ENCODE measurements around the gene SIAH1. TPM values are rescaled to one million over a fixed set of nuclear protein-coding genes. Genes with fewer than 3 reads are reported as not detected.

The SIAH1 gene
- total and polyA plus RNA-seq, 9 of the 15 experiments (the other 6 are each of a cell fraction or from before 2014, with no cell fraction given): 4.1 to 14.3 (median 12.5) TPM

- TF ChIP-seq FOXP4 (CRISPR knock-in tag; IDR thresholded peaks at IDR 0.05; ENCODE audit: borderline replicate concordance): no peak
- TF ChIP-seq MAFG (tag; conservative IDR thresholded peaks at IDR 0.05): no peak
- TF ChIP-seq ZNF740 (CRISPR knock-in tag; IDR thresholded peaks at IDR 0.05): no peak
- TF ChIP-seq ZNF740 (tag; IDR thresholded peaks at IDR 0.05): no peak
- TF ChIP-seq CREB5 (CRISPR knock-in tag; IDR thresholded peaks at IDR 0.05): no peak
- no peak for TF ChIP-seq SRSF1 (IDR thresholded peaks at IDR 0.05; ENCODE audit: low read depth, low read length)
- no peak for TF ChIP-seq POLR3G (IDR thresholded peaks at IDR 0.05; ENCODE audit: extremely low read depth, insufficient read length, insufficient replicate concordance)
- no peak for TF ChIP-seq DEAF1 (CRISPR knock-in tag; IDR thresholded peaks at IDR 0.05)
- no peak for TF ChIP-seq HDAC8 (tag; IDR thresholded peaks at IDR 0.05)
- TF ChIP-seq CBX1 (IDR thresholded peaks at IDR 0.05; ENCODE audit: low read depth): no peak
- peak; percentile 55 for TF ChIP-seq ZFX (CRISPR knock-in tag; IDR thresholded peaks at IDR 0.05)
- TF ChIP-seq ZNF449 (CRISPR knock-in tag; IDR thresholded peaks at IDR 0.05): no peak
- peak; percentile 89 to 91 for TF ChIP-seq NRF1 (conservative IDR thresholded peaks at IDR 0.05 in 1 of 2, IDR thresholded peaks at IDR 0.05 in 1 of 2)
- TF ChIP-seq NCOA2 (IDR thresholded peaks at IDR 0.05; ENCODE audit: partially characterized antibody in 2 of 2): no peak
- TF ChIP-seq ZSCAN32 (CRISPR knock-in tag; IDR thresholded peaks at IDR 0.05): no peak
- no peak for TF ChIP-seq BHLHE40 (IDR thresholded peaks at IDR 0.05; ENCODE audit: low read length)
- TF ChIP-seq ESRRA (IDR thresholded peaks at IDR 0.05; ENCODE audit: borderline replicate concordance, low read depth): no peak
- TF ChIP-seq POLR2B (IDR thresholded peaks at IDR 0.05; ENCODE audit: low read depth, partially characterized antibody): peak; percentile 70
- no peak for TF ChIP-seq ZNF785 (CRISPR knock-in tag; IDR thresholded peaks at IDR 0.05)
- TF ChIP-seq FUS (optimal IDR thresholded peaks at IDR 0.05; ENCODE audit: low read depth, low read length): no peak
- TF ChIP-seq ZNF766 (CRISPR knock-in tag; conservative IDR thresholded peaks at IDR 0.05): no peak
- TF ChIP-seq PTRF (tag; IDR thresholded peaks at IDR 0.05): no peak
Measured at GRCh38 chr16:48365601-48366164, 19.5 kb downstream of the SIAH1 start (continued).

Measured in K562 (cell line).